Caco-2 (cell line): ENCODE data around the gene MRPL22. TPM values are rescaled to one million over a fixed set of nuclear protein-coding genes. Genes with fewer than 3 reads are reported as not detected.

Source experiments
- BruUV-seq: library from RNA; stranded (reverse); fragments of 400-500 nt; replicated peaks from 2 replicates; lab custom pipeline; 2021; lab: Mats Ljungman, UMichigan
- CTCF ChIA-PET: fragments of 300-600 bp; sonication (Branson Sonifier 250); formaldehyde crosslinking; loops from one replicate; lab custom pipeline; 2022; ENCODE audit warnings: antibody characterized with exemption; lab: Charles Lee
- POLR2A ChIA-PET: fragments of 300-600 bp; sonication (Branson Sonifier 250); formaldehyde crosslinking; loops from one replicate; lab custom pipeline; 2022; ENCODE audit warnings: antibody characterized with exemption; lab: Charles Lee
- DNase-seq, 2 experiments: peaks; one replicate each; pipeline versions ENCODE4 v3.0.0 to v3.0.0-alpha.2; 2020 to 2022
- H3K27me3 ChIP-seq: replicated peaks from 2 replicates; pipeline ENCODE4 v1.6.0; 2011; ENCODE audit warnings: low read length; ENCODE audit not compliant: control insufficient read depth, insufficient read depth
- H3K36me3 ChIP-seq: 2 replicates; pipeline ENCODE4 v1.5.1; 2011; ENCODE audit warnings: low read length; ENCODE audit not compliant: control insufficient read depth, insufficient read depth
- H3K4me1 ChIP-seq: fragments of 250-450 bp; sonication (Bioruptor Pico); 2 replicates; pipeline ENCODE4 v1.5.1; 2020; ENCODE audit warnings: mild to moderate bottlenecking
- H3K4me3 ChIP-seq: 2 replicates; pipeline ENCODE4 v1.5.1; 2011; ENCODE audit warnings: low read depth, mild to moderate bottlenecking, control low read depth, low read length
- H3K9me3 ChIP-seq: fragments of 250-450 bp; sonication (Bioruptor Pico); 2 replicates; pipeline ENCODE4 v1.5.1; 2020; ENCODE audit warnings: mild to moderate bottlenecking, moderate library complexity
- H3K27ac Mint-ChIP-seq: one replicate; pipeline ENCODE4 v1.8.0; 2022; ENCODE audit warnings: mixed read lengths; ENCODE audit not compliant: unreplicated experiment
- H3K27me3 Mint-ChIP-seq: one replicate; pipeline ENCODE4 v1.8.0; 2022; ENCODE audit warnings: mixed read lengths; ENCODE audit not compliant: insufficient read depth, unreplicated experiment
- H3K36me3 Mint-ChIP-seq: one replicate; pipeline ENCODE4 v1.8.0; 2022; ENCODE audit warnings: mild to moderate bottlenecking, mixed read lengths; ENCODE audit not compliant: insufficient read depth, unreplicated experiment
- H3K4me1 Mint-ChIP-seq: one replicate; pipeline ENCODE4 v1.8.0; 2022; ENCODE audit warnings: low read depth, mixed read lengths; ENCODE audit not compliant: unreplicated experiment
- H3K4me3 Mint-ChIP-seq: one replicate; pipeline ENCODE4 v1.8.0; 2022; ENCODE audit warnings: mild to moderate bottlenecking, moderate library complexity, mixed read lengths; ENCODE audit not compliant: unreplicated experiment
- H3K9me3 Mint-ChIP-seq: one replicate; pipeline ENCODE4 v1.8.0; 2022; ENCODE audit warnings: mixed read lengths; ENCODE audit not compliant: unreplicated experiment
- intact Hi-C: fragments of 100-400 bp; cut with micrococcal nuclease; formaldehyde crosslinking; loops from one replicate; pipeline ENCODE4 v1.10.0; 2022; ENCODE audit not compliant: unreplicated experiment
- total RNA-seq: library from RNA; stranded (reverse); gene quantifications from 2 replicates; pipeline ENCODE4 v1.2.3, GENCODE V29; 2022
- TF ChIP-seq, protein P1 (sequence below), 2 experiments: fragments of 200-600 bp in 1 of 2; IDR thresholded peaks; 1 replicate in 1 of 2; 2 replicates in 1 of 2; pipeline versions ENCODE4 v1.5.1 to v1.8.0; 2011 to 2022; ENCODE audit warnings: antibody characterized with exemption in 1 of 2, control low read depth in 1 of 2, inconsistent platforms in 1 of 2, low read depth in 1 of 2, low read length in 1 of 2, mild to moderate bottlenecking in 1 of 2, moderate library complexity in 1 of 2; ENCODE audit not compliant: insufficient read depth in 1 of 2, severe bottlenecking in 1 of 2, unreplicated experiment in 1 of 2

MRPL22 gene
- total RNA-seq, 1 experiment from 2014 or later = 84.8 TPM

- peak overlapping the region; percentile 65 for H3K4me3 ChIP-seq
- DNase-seq = no peak
- H3K4me3 Mint-ChIP-seq = peak overlapping the region; percentile 93
- H3K27ac Mint-ChIP-seq = peak overlapping the region; percentile 90
- peaks cover 7% of the 10 kb centered on the region for H3K36me3 Mint-ChIP-seq
- peaks cover 3% of the 10 kb centered on the region for H3K36me3 ChIP-seq
- H3K27me3 Mint-ChIP-seq = no peaks in the 10 kb centered on the region
- ChIA-PET CTCF (no interaction called here), POLR2A (no interaction called here)
- intact Hi-C loops = loop anchor here (5.0 kb wide), 1 partner anchor 293 kb away; no protein-coding TSS in a partner anchor
- TF ChIP-seq, protein P1, sequence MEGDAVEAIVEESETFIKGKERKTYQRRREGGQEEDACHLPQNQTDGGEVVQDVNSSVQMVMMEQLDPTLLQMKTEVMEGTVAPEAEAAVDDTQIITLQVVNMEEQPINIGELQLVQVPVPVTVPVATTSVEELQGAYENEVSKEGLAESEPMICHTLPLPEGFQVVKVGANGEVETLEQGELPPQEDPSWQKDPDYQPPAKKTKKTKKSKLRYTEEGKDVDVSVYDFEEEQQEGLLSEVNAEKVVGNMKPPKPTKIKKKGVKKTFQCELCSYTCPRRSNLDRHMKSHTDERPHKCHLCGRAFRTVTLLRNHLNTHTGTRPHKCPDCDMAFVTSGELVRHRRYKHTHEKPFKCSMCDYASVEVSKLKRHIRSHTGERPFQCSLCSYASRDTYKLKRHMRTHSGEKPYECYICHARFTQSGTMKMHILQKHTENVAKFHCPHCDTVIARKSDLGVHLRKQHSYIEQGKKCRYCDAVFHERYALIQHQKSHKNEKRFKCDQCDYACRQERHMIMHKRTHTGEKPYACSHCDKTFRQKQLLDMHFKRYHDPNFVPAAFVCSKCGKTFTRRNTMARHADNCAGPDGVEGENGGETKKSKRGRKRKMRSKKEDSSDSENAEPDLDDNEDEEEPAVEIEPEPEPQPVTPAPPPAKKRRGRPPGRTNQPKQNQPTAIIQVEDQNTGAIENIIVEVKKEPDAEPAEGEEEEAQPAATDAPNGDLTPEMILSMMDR (IDR thresholded peaks at IDR 0.05; ENCODE audit: insufficient read depth in 1 of 2, low read depth in 1 of 2, low read length in 1 of 2, severe bottlenecking in 1 of 2, unreplicated experiment in 1 of 2) = no peak
- H3K4me1 Mint-ChIP-seq = peaks cover 17% of the 10 kb centered on the region
- peaks cover 14% of the 10 kb centered on the region for H3K4me1 ChIP-seq
- no peaks in the 10 kb centered on the region for H3K9me3 ChIP-seq
- TSS peak; percentile 51 for BruUV-seq
- H3K9me3 Mint-ChIP-seq = no peaks in the 10 kb centered on the region
- H3K27me3 ChIP-seq = no peaks in the 10 kb centered on the region
Measured at GRCh38 chr5:154940375-154940771, 500 bp upstream of the MRPL22 start.

DNA sequence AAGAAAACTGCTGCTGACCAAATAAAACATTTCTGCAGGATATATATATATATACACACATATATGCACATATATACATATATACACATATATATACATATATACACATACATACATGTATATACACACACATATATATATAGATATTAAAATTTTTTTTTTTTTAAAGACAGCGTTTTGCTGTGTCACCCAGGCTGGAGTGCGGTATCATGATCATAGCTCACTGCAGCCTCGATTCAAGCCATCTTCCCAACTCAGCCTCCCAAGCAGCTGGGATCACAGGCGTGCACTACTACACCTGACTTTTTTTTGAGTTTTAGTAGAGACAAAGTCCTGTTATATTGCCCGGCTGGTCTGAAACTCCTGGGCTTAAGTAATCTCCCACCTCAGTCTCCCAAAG, 2.7 kb downstream of the MRPL22 start:
- no peaks in the 10 kb centered on the region for H3K9me3 ChIP-seq
- Mint-ChIP-seq H3K4me3 (no peak overlapping the region), H3K36me3 (peaks cover 6% of the 10 kb centered on the region), H3K9me3 (no peaks in the 10 kb centered on the region), H3K27ac (no peak overlapping the region), H3K4me1 (peaks cover 14% of the 10 kb centered on the region), H3K27me3 (no peaks in the 10 kb centered on the region)
- ChIA-PET POLR2A (no interaction called here), CTCF (no interaction called here)
- peaks cover 14% of the 10 kb centered on the region for H3K4me1 ChIP-seq
- H3K4me3 ChIP-seq = no peak overlapping the region
- BruUV-seq = no TSS peak
- DNase-seq = no peak
- H3K27me3 ChIP-seq = no peaks in the 10 kb centered on the region
- TF ChIP-seq, protein P1 (IDR thresholded peaks at IDR 0.05; ENCODE audit: insufficient read depth in 1 of 2, low read depth in 1 of 2, low read length in 1 of 2, severe bottlenecking in 1 of 2, unreplicated experiment in 1 of 2) = no peak
- peaks cover 1% of the 10 kb centered on the region; the same call in 1 of the 2 replicates for H3K36me3 ChIP-seq
- intact Hi-C loops = loop anchor here (5.0 kb wide), 1 partner anchor 296 kb away; no protein-coding TSS in a partner anchor

DNA sequence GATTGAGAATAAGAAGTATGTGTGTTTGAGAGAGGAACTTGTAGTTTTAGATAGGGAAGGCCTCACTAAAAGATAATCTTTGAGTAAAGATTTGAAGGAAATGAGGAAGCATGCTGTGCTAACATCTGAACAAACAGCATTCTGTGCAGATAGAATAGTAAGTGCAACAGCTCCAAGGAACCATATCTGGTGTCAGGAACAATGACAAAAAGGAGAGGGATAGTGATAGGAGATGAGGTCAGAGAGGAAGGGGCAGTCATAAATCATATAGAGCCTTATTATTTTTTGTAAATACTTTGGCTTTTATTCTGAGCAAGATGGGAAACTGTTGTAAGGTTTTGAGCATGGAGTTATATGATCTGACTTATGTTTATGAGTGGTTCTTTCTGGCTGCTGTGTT, 3.8 kb downstream of the MRPL22 start:
- H3K4me1 Mint-ChIP-seq = peaks cover 8% of the 10 kb centered on the region
- Histone ChIP-seq H3K27me3 (no peaks in the 10 kb centered on the region), H3K9me3 (no peaks in the 10 kb centered on the region), H3K36me3 (peaks cover 1% of the 10 kb centered on the region; the same call in 1 of the 2 replicates), H3K4me3 (no peak overlapping the region), H3K4me1 (peaks cover 14% of the 10 kb centered on the region)
- no peaks in the 10 kb centered on the region for H3K9me3 Mint-ChIP-seq
- no peak overlapping the region for H3K27ac Mint-ChIP-seq
- DNase-seq = no peak
- intact Hi-C loops = loop anchor here (1.0 to 5.0 kb wide), 2 partner anchors 84 to 297 kb away; no protein-coding TSS in a partner anchor
- POLR2A ChIA-PET = no interaction called here
- no peak overlapping the region for H3K4me3 Mint-ChIP-seq
- no TSS peak for BruUV-seq
- no peaks in the 10 kb centered on the region for H3K27me3 Mint-ChIP-seq
- CTCF ChIA-PET = no interaction called here
- TF ChIP-seq, protein P1 (IDR thresholded peaks at IDR 0.05; ENCODE audit: insufficient read depth in 1 of 2, low read depth in 1 of 2, low read length in 1 of 2, severe bottlenecking in 1 of 2, unreplicated experiment in 1 of 2) = no peak
- H3K36me3 Mint-ChIP-seq = peaks cover 6% of the 10 kb centered on the region
